ENCODE data around the gene LCOR. TPM values are rescaled to one million over a fixed set of nuclear protein-coding genes. Genes with fewer than 3 reads are reported as not detected.

The LCOR gene
- total RNA-seq, 2 experiments from 2014 or later = 18.1 to 22.9 TPM

GRCh38 chr10:96902117-96902516 lies 70.0 kb downstream of the LCOR start:
- no peak for DNase-seq
- Mint-ChIP-seq H3K9me3 (peaks cover 3% of the 10 kb centered on the region), H3K27ac (no peak overlapping the region), H3K36me3 (ENCODE audit: low read depth) (peaks cover 5% of the 10 kb centered on the region), H3K27me3 (ENCODE audit: low read depth) (no peaks in the 10 kb centered on the region), H3K4me1 (ENCODE audit: low read depth) (peaks cover 66% of the 10 kb centered on the region), H3K4me3 (no peak overlapping the region)
- intact Hi-C loops (cut with micrococcal nuclease) = loop anchor here (10.0 kb wide), 1 partner anchor 313 kb away; no protein-coding TSS in a partner anchor
- CTCF ChIA-PET = interaction anchor here (0.7 kb wide), 1 partner anchor 8 kb away, joined by 3 read pairs; no protein-coding TSS in a partner anchor

GRCh38 chr10:96902731-96903358 lies 70.7 kb downstream of the LCOR start:
- CTCF ChIA-PET = interaction anchor here (1.1 kb wide), 1 partner anchor 9 kb away, joined by 5 read pairs; no protein-coding TSS in a partner anchor
- no peak for DNase-seq
- intact Hi-C loops (cut with micrococcal nuclease) = loop anchor here (10.0 kb wide), 1 partner anchor 312 kb away; no protein-coding TSS in a partner anchor
- H3K4me1 Mint-ChIP-seq (ENCODE audit: low read depth) = peaks cover 61% of the 10 kb centered on the region
- peaks cover 3% of the 10 kb centered on the region for H3K9me3 Mint-ChIP-seq
- no peak overlapping the region for H3K4me3 Mint-ChIP-seq
- H3K27ac Mint-ChIP-seq = no peak overlapping the region
- H3K27me3 Mint-ChIP-seq (ENCODE audit: low read depth) = no peaks in the 10 kb centered on the region
- H3K36me3 Mint-ChIP-seq (ENCODE audit: low read depth) = peaks cover 5% of the 10 kb centered on the region

- peaks cover 7% of the 10 kb centered on the region for H3K36me3 Mint-ChIP-seq (ENCODE audit: low read depth)
- peaks cover 50% of the 10 kb centered on the region for H3K4me1 Mint-ChIP-seq (ENCODE audit: low read depth)
- H3K4me3 Mint-ChIP-seq = no peak overlapping the region
- peaks cover 3% of the 10 kb centered on the region for H3K9me3 Mint-ChIP-seq
- H3K27ac Mint-ChIP-seq = no peak overlapping the region
- no peak for DNase-seq
- intact Hi-C loops (cut with micrococcal nuclease) = loop anchor here (5.0 to 10.0 kb wide), 2 partner anchors 73 to 310 kb away; no protein-coding TSS in a partner anchor
- H3K27me3 Mint-ChIP-seq (ENCODE audit: low read depth) = no peaks in the 10 kb centered on the region
- CTCF ChIA-PET = no interaction called here
These were observed 72.5 kb downstream of the LCOR start for GRCh38 chr10:96904648-96905047.

- Mint-ChIP-seq H3K4me1 (ENCODE audit: low read depth) (peaks cover 48% of the 10 kb centered on the region), H3K27me3 (ENCODE audit: low read depth) (no peaks in the 10 kb centered on the region)
These were observed 74.8 kb downstream of the LCOR start for GRCh38 chr10:96906864-96907263.

GRCh38 chr10:96910488-96911395 lies 78.6 kb downstream of the LCOR start:
- Mint-ChIP-seq H3K9me3 (no peaks in the 10 kb centered on the region), H3K27me3 (ENCODE audit: low read depth) (no peaks in the 10 kb centered on the region), H3K4me1 (ENCODE audit: low read depth) (peaks cover 20% of the 10 kb centered on the region), H3K27ac (no peak overlapping the region), H3K36me3 (ENCODE audit: low read depth) (peaks cover 17% of the 10 kb centered on the region), H3K4me3 (no peak overlapping the region)
- CTCF ChIA-PET = interaction anchor here (0.5 to 3.8 kb wide), 22 partner anchors 8 to 400 kb away, joined by 3 to 35 read pairs (median 4); no protein-coding TSS in a partner anchor
- DNase-seq = peak; percentile 29
- intact Hi-C loops (cut with micrococcal nuclease) = loop anchor here (1.0 to 5.0 kb wide), 2 partner anchors 115 to 268 kb away; no protein-coding TSS in a partner anchor

More at GRCh38 chr10:96906864-96907263, 74.8 kb downstream of the LCOR start:
- CTCF ChIA-PET = no interaction called here
- no peak for DNase-seq
- no peaks in the 10 kb centered on the region for H3K9me3 Mint-ChIP-seq
- H3K36me3 Mint-ChIP-seq (ENCODE audit: low read depth) = peaks cover 6% of the 10 kb centered on the region
- intact Hi-C loops (cut with micrococcal nuclease) = loop anchor here (2.0 to 10.0 kb wide), 3 partner anchors 70 to 308 kb away; no protein-coding TSS in a partner anchor
- H3K27ac Mint-ChIP-seq = no peak overlapping the region
- H3K4me3 Mint-ChIP-seq = no peak overlapping the region

GRCh38 chr10:96912405-96912804 lies 80.3 kb downstream of the LCOR start:
- Mint-ChIP-seq H3K27me3 (ENCODE audit: low read depth) (no peaks in the 10 kb centered on the region), H3K36me3 (ENCODE audit: low read depth) (peaks cover 18% of the 10 kb centered on the region)
- intact Hi-C loops (cut with micrococcal nuclease) = loop anchor here (5.0 kb wide), 1 partner anchor 270 kb away; no protein-coding TSS in a partner anchor

GRCh38 chr10:96913906-96914305 lies 81.8 kb downstream of the LCOR start:
- Mint-ChIP-seq H3K4me3 (no peak overlapping the region), H3K4me1 (ENCODE audit: low read depth) (peaks cover 22% of the 10 kb centered on the region), H3K27me3 (ENCODE audit: low read depth) (no peaks in the 10 kb centered on the region), H3K27ac (no peak overlapping the region), H3K9me3 (no peaks in the 10 kb centered on the region), H3K36me3 (ENCODE audit: low read depth) (peaks cover 23% of the 10 kb centered on the region)
- intact Hi-C loops (cut with micrococcal nuclease) = loop anchor here (5.0 kb wide), 1 partner anchor 272 kb away; no protein-coding TSS in a partner anchor
- DNase-seq = no peak
- CTCF ChIA-PET = interaction anchor here (0.7 kb wide), 1 partner anchor 148 kb away, joined by 3 read pairs; no protein-coding TSS in a partner anchor

More at GRCh38 chr10:96912405-96912804, 80.3 kb downstream of the LCOR start:
- no peak overlapping the region for H3K4me3 Mint-ChIP-seq
- H3K9me3 Mint-ChIP-seq = no peaks in the 10 kb centered on the region
- CTCF ChIA-PET = interaction anchor here (1.0 to 3.8 kb wide), 3 partner anchors 48 to 113 kb away, joined by 5 to 35 read pairs (median 7); no protein-coding TSS in a partner anchor
- no peak overlapping the region for H3K27ac Mint-ChIP-seq
- H3K4me1 Mint-ChIP-seq (ENCODE audit: low read depth) = peaks cover 9% of the 10 kb centered on the region
- DNase-seq = no peak

GRCh38 chr10:96917628-96918027 lies 85.5 kb downstream of the LCOR start:
- Mint-ChIP-seq H3K27me3 (ENCODE audit: low read depth) (no peaks in the 10 kb centered on the region), H3K27ac (no peak overlapping the region), H3K4me1 (ENCODE audit: low read depth) (peaks cover 23% of the 10 kb centered on the region), H3K9me3 (no peaks in the 10 kb centered on the region), H3K4me3 (no peak overlapping the region), H3K36me3 (ENCODE audit: low read depth) (peaks cover 23% of the 10 kb centered on the region)
- CTCF ChIA-PET = no interaction called here
- intact Hi-C loops (cut with micrococcal nuclease) = no loop called here
- no peak for DNase-seq

GRCh38 chr10:96918214-96919002 lies 86.3 kb downstream of the LCOR start:
- no peak overlapping the region for H3K27ac Mint-ChIP-seq
- CTCF ChIA-PET = interaction anchor here (1.2 kb wide), 1 partner anchor 8 kb away, joined by 3 read pairs; no protein-coding TSS in a partner anchor
- H3K27me3 Mint-ChIP-seq (ENCODE audit: low read depth) = no peaks in the 10 kb centered on the region
- H3K36me3 Mint-ChIP-seq (ENCODE audit: low read depth) = peaks cover 20% of the 10 kb centered on the region
- H3K4me1 Mint-ChIP-seq (ENCODE audit: low read depth) = peaks cover 23% of the 10 kb centered on the region
- intact Hi-C loops (cut with micrococcal nuclease) = no loop called here
- H3K9me3 Mint-ChIP-seq = no peaks in the 10 kb centered on the region
- H3K4me3 Mint-ChIP-seq = no peak overlapping the region
- DNase-seq = no peak

GRCh38 chr10:96919785-96920430 lies 87.8 kb downstream of the LCOR start:
- CTCF ChIA-PET = interaction anchor here (1.2 kb wide), 1 partner anchor 9 kb away, joined by 3 read pairs; no protein-coding TSS in a partner anchor
- Mint-ChIP-seq H3K36me3 (ENCODE audit: low read depth) (peaks cover 17% of the 10 kb centered on the region), H3K27ac (no peak overlapping the region), H3K4me3 (no peak overlapping the region), H3K4me1 (ENCODE audit: low read depth) (peaks cover 23% of the 10 kb centered on the region), H3K27me3 (ENCODE audit: low read depth) (no peaks in the 10 kb centered on the region), H3K9me3 (no peaks in the 10 kb centered on the region)
- DNase-seq = no peak
- intact Hi-C loops (cut with micrococcal nuclease) = no loop called here

GRCh38 chr10:96921655-96922054 lies 89.6 kb downstream of the LCOR start:
- DNase-seq = no peak
- intact Hi-C loops (cut with micrococcal nuclease) = no loop called here
- Mint-ChIP-seq H3K4me1 (ENCODE audit: low read depth) (peaks cover 23% of the 10 kb centered on the region), H3K36me3 (ENCODE audit: low read depth) (peaks cover 21% of the 10 kb centered on the region), H3K9me3 (no peaks in the 10 kb centered on the region), H3K27ac (no peak overlapping the region), H3K4me3 (no peak overlapping the region), H3K27me3 (ENCODE audit: low read depth) (no peaks in the 10 kb centered on the region)
- CTCF ChIA-PET = interaction anchor here (0.6 to 1.1 kb wide), 2 partner anchors 71 to 115 kb away, joined by 3 read pairs; no protein-coding TSS in a partner anchor

All from activated naive CD4-positive, alpha-beta T cell treated with anti-CD3 and anti-CD28 coated beads for 36 hours (primary cell).